ENCODE data around the gene PLEKHG4B.

The PLEKHG4B gene

DNA sequence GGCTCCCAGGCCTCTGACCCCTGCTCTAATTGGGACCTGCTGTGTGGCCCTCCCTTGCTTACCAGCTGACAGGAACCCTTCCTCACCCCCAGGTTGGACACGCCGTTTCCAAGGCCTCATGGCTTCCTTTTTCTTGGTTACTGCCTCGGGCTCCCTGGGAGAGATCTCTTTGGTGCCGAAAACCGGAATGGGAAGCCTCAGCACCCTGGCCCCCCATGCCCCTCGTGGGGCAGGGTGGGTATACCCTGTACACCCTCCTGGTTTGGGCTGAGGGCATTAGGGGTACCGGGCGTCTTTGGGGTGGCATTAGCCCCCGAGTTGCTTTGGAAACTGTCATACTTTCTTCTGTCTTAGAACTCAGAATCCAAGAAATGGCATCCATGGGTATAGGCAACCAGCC lies 89.2 kb downstream of the PLEKHG4B start:
- H3K4me3 ChIP-seq (ENCODE audit: low read depth, low read length), result no peak overlapping the region
- in situ Hi-C loops (cut with HindIII; ENCODE audit: low sequenced_read_pairs), result no loop called here
- TF ChIP-seq, protein P1, sequence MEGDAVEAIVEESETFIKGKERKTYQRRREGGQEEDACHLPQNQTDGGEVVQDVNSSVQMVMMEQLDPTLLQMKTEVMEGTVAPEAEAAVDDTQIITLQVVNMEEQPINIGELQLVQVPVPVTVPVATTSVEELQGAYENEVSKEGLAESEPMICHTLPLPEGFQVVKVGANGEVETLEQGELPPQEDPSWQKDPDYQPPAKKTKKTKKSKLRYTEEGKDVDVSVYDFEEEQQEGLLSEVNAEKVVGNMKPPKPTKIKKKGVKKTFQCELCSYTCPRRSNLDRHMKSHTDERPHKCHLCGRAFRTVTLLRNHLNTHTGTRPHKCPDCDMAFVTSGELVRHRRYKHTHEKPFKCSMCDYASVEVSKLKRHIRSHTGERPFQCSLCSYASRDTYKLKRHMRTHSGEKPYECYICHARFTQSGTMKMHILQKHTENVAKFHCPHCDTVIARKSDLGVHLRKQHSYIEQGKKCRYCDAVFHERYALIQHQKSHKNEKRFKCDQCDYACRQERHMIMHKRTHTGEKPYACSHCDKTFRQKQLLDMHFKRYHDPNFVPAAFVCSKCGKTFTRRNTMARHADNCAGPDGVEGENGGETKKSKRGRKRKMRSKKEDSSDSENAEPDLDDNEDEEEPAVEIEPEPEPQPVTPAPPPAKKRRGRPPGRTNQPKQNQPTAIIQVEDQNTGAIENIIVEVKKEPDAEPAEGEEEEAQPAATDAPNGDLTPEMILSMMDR (IDR thresholded peaks at IDR 0.05; ENCODE audit: low read depth, low read length, missing control alignments), result no peak
- no peak for DNase-seq (ENCODE audit: low read depth)

DNA sequence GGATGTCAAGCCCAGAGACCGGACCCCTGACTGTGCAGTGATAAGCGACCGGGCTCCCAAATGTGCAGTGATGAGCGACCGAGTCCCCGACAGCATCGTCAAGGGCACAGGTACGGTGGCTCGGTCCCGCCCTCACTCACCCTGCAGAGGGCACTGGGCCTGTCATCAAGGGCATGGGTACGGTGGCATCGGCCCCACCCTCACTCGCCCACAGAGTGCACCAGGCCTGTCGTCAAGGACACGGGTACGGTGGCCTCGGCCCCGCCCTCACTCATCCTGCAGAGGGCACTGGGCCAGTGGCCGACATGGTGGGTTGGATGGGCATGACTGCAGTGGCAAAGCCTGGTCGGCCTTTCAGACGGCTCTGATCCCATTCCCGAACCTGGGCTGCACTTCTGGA lies 89.6 kb downstream of the PLEKHG4B start:
- in situ Hi-C loops (cut with HindIII; ENCODE audit: low sequenced_read_pairs), result no loop called here
- TF ChIP-seq, protein P1 (IDR thresholded peaks at IDR 0.05; ENCODE audit: low read depth, low read length, missing control alignments), result no peak
- H3K4me3 ChIP-seq (ENCODE audit: low read depth, low read length), result no peak overlapping the region
- no peak for DNase-seq (ENCODE audit: low read depth)

DNA sequence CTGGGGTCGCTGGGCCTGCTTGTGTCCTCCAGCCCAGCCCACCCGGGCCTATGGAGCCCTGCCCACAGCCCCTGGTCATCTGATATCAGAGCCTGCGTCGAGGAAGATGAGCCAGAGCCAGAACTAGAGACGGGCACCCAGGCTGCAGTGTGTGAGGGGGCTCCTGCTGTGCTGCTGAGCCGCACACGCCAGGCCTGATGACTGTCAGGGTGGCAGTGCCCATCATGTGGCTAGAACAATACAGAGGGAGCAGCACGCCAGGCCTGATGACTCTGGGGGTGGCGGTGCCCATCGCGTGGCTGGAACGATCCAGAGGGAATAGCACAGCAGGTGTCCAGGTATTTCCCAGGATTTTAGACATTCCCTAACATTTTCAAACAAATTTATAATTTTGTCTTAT lies 90.2 kb downstream of the PLEKHG4B start:
- H3K4me3 ChIP-seq (ENCODE audit: low read depth, low read length), result no peak overlapping the region
- DNase-seq (ENCODE audit: low read depth), result no peak
- TF ChIP-seq, protein P1 (IDR thresholded peaks at IDR 0.05; ENCODE audit: low read depth, low read length, missing control alignments), result no peak
- in situ Hi-C loops (cut with HindIII; ENCODE audit: low sequenced_read_pairs), result no loop called here

DNA sequence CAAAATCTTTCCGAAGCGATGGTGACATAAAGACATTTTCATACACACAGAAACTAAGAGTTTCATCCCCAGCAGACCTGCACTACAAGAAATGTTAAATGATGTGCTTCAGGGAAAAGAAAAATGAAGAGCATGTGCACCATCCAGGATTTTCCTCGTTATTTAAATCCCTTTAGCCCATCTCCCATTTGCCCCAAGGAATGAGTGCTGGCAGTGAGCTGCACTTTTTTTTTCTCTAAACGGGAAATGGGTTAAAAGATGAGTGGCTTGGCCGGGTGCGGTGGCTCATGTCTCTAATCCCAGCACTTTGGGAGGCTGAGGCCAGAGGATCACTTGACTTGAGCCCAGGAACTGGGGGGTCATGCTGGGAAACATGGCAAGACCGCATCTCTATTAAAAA lies 92.5 kb downstream of the PLEKHG4B start:
- H3K4me3 ChIP-seq (ENCODE audit: low read depth, low read length), result no peak overlapping the region
- no peak for DNase-seq (ENCODE audit: low read depth)
- in situ Hi-C loops (cut with HindIII; ENCODE audit: low sequenced_read_pairs), result no loop called here
- TF ChIP-seq, protein P1 (IDR thresholded peaks at IDR 0.05; ENCODE audit: low read depth, low read length, missing control alignments), result no peak

DNA sequence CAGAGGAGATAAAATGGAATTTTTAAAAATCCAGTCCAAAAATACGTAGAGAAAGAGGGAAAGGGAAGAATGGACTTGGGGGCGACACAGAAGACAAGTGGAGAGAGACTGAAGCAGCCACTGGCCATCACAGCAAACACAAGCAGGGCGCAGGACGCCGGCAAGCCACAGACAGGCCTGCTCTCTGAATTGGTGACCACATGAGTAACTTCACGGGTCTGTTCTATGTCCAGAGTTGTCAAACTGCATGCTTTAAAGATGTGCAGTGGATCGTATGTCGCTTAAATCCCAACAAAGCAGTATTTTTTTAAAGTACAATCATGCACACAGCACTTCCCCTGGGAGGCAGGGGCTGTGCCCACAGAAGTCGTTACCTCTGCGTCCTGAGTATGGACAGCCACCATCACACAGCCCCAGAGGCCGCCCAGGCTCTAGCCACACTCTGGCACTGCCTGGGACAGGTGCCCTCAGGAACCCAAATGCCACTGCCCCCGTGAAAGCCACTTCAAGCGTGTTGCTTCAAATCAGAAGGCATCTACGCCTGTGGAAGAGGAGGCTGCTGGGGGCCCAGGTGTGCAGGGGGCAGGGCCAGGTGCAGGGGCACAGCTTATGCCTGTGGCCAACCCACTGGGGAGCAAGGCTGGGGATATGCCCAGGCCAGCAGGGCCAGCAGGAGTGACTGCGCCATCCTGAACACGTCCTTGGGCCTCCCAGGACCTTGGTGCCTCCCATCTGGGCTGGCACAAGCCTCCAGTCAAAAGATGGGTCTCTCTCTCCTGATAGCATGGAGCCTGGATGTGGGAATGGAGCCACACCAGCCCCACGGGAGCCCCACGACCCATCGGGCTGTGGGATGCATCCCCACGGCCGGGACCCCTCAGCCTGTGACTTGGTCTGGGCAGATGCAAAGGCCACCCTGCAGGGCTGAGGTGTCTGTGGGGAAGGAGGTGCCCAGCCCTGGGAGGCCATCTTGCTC lies 93.4 kb downstream of the PLEKHG4B start:
- no peak overlapping the region for H3K4me3 ChIP-seq (ENCODE audit: low read depth, low read length)
- TF ChIP-seq, protein P1 (IDR thresholded peaks at IDR 0.05; ENCODE audit: low read depth, low read length, missing control alignments), result no peak
- no peak for DNase-seq (ENCODE audit: low read depth)
- in situ Hi-C loops (cut with HindIII; ENCODE audit: low sequenced_read_pairs), result no loop called here

DNA sequence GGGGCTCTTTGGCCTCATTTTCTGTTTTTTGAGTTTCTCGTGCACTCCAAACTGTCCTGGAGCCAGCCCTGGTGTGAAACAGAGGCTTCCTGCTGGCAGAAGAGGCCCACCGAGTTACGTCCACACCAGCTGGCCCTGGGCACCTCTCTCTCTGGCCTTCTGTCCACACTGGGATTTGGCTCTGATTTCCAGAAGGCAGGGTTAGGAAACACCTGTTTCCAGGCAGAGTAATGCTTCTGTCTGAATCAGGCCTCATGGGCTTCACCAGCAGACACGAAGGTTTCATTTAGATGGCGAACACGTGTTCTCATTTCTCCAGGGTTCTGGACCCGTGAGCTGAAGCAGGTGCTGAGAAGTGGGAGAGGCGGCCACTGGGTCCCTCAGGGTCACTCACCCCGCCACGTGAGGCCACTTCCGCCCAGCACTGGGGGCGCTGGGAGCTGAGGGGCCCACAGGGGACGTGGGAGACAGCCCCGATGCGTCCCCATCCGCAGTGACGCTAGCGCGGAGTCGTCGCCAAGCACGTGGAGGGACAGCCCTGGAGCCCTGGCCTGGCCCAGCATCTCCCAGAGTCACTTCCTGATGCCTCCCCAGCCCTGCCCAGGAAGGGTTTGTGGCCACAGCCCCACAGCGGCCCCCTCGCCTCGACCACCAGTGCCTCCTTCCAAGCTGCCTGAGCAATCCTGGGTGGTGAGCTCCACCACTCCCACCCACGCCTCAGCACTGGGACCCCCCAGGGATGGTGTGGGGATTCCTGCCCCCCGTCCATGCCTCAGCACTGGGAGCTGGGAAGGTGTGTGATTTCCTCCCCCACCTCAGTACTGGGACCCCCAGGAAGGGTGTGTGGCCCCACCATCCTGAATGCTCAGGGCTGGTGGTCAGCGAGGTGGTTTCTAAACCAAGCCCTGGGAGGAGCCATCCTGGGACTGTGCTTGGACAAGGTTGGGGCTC lies 94.4 kb downstream of the PLEKHG4B start:
- DNase-seq (ENCODE audit: low read depth), result no peak
- no peak overlapping the region for H3K4me3 ChIP-seq (ENCODE audit: low read depth, low read length)
- TF ChIP-seq, protein P1 (IDR thresholded peaks at IDR 0.05; ENCODE audit: low read depth, low read length, missing control alignments), result no peak
- in situ Hi-C loops (cut with HindIII; ENCODE audit: low sequenced_read_pairs), result no loop called here

All from astrocyte of the cerebellum (primary cell).